ENCODE data around the gene FAAP20.

The FAAP20 gene

GRCh38 chr1:2155788-2156187, 38.8 kb downstream of the FAAP20 start:
- Histone ChIP-seq H3K4me3 (replicated peaks; ENCODE audit: low read depth, low read length) (no peak overlapping the region), H3K27me3 (replicated peaks; ENCODE audit: control insufficient read depth, insufficient read depth, low read length) (no peaks in the 10 kb centered on the region), H3K36me3 (ENCODE audit: control insufficient read depth, insufficient read depth, low read length) (no peaks in the 10 kb centered on the region)
- TF ChIP-seq, protein P1, sequence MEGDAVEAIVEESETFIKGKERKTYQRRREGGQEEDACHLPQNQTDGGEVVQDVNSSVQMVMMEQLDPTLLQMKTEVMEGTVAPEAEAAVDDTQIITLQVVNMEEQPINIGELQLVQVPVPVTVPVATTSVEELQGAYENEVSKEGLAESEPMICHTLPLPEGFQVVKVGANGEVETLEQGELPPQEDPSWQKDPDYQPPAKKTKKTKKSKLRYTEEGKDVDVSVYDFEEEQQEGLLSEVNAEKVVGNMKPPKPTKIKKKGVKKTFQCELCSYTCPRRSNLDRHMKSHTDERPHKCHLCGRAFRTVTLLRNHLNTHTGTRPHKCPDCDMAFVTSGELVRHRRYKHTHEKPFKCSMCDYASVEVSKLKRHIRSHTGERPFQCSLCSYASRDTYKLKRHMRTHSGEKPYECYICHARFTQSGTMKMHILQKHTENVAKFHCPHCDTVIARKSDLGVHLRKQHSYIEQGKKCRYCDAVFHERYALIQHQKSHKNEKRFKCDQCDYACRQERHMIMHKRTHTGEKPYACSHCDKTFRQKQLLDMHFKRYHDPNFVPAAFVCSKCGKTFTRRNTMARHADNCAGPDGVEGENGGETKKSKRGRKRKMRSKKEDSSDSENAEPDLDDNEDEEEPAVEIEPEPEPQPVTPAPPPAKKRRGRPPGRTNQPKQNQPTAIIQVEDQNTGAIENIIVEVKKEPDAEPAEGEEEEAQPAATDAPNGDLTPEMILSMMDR (IDR thresholded peaks at IDR 0.05; ENCODE audit: insufficient read depth, low read length, poor library complexity, severe bottlenecking) = no peak
- DNase-seq (ENCODE audit: extremely low read depth, insufficient read length) = no peak

- no peaks in the 10 kb centered on the region for H3K36me3 ChIP-seq (ENCODE audit: control insufficient read depth, insufficient read depth, low read length)
Observed at GRCh38 chr1:2155147-2155598, 39.4 kb downstream of the FAAP20 start.

DNA sequence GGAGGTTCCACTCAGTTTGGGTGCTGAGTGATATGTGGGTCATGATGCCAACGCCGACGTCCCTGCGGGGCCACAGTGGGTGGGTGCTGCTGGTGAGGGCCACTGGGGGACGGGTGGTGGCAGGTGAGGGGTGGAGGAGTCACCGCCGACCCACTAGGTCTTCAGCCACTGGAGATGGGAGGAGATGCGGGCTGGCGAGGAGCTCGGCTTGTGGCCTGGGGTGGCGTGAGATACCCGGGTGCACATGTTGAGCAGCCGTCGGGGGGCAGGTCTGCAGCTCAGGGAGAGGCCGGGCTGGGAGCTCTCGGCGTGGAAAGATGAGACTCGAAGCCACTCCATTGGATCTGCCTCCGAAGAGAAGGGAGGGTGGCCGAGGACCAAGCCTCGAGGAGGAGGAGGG, 40.5 kb downstream of the FAAP20 start:
- no peak overlapping the region for H3K4me3 ChIP-seq (replicated peaks; ENCODE audit: low read depth, low read length)
- TF ChIP-seq, protein P1 (IDR thresholded peaks at IDR 0.05; ENCODE audit: insufficient read depth, low read length, poor library complexity, severe bottlenecking) = no peak
- H3K27me3 ChIP-seq (replicated peaks; ENCODE audit: control insufficient read depth, insufficient read depth, low read length) = no peaks in the 10 kb centered on the region
- no peak for DNase-seq (ENCODE audit: extremely low read depth, insufficient read length)
- H3K36me3 ChIP-seq (ENCODE audit: control insufficient read depth, insufficient read depth, low read length) = no peaks in the 10 kb centered on the region

More at GRCh38 chr1:2155147-2155598, 39.4 kb downstream of the FAAP20 start:
- TF ChIP-seq, protein P1 (IDR thresholded peaks at IDR 0.05; ENCODE audit: insufficient read depth, low read length, poor library complexity, severe bottlenecking) = no peak
- Histone ChIP-seq H3K4me3 (replicated peaks; ENCODE audit: low read depth, low read length) (no peak overlapping the region), H3K27me3 (replicated peaks; ENCODE audit: control insufficient read depth, insufficient read depth, low read length) (no peaks in the 10 kb centered on the region)
- DNase-seq (ENCODE audit: extremely low read depth, insufficient read length) = no peak

GRCh38 chr1:2152954-2153353, 41.6 kb downstream of the FAAP20 start:
- no peak for DNase-seq (ENCODE audit: extremely low read depth, insufficient read length)
- TF ChIP-seq, protein P1 (IDR thresholded peaks at IDR 0.05; ENCODE audit: insufficient read depth, low read length, poor library complexity, severe bottlenecking) = no peak
- no peaks in the 10 kb centered on the region for H3K36me3 ChIP-seq (ENCODE audit: control insufficient read depth, insufficient read depth, low read length)
- no peak overlapping the region for H3K4me3 ChIP-seq (replicated peaks; ENCODE audit: low read depth, low read length)
- H3K27me3 ChIP-seq (replicated peaks; ENCODE audit: control insufficient read depth, insufficient read depth, low read length) = no peaks in the 10 kb centered on the region

- no peaks in the 10 kb centered on the region for H3K36me3 ChIP-seq (ENCODE audit: control insufficient read depth, insufficient read depth, low read length)
- TF ChIP-seq, protein P1 (IDR thresholded peaks at IDR 0.05; ENCODE audit: insufficient read depth, low read length, poor library complexity, severe bottlenecking) = no peak
- H3K27me3 ChIP-seq (replicated peaks; ENCODE audit: control insufficient read depth, insufficient read depth, low read length) = no peaks in the 10 kb centered on the region
- H3K4me3 ChIP-seq (replicated peaks; ENCODE audit: low read depth, low read length) = no peak overlapping the region
- no peak for DNase-seq (ENCODE audit: extremely low read depth, insufficient read length)
Observed at GRCh38 chr1:2151911-2152310, 42.7 kb downstream of the FAAP20 start.

DNA sequence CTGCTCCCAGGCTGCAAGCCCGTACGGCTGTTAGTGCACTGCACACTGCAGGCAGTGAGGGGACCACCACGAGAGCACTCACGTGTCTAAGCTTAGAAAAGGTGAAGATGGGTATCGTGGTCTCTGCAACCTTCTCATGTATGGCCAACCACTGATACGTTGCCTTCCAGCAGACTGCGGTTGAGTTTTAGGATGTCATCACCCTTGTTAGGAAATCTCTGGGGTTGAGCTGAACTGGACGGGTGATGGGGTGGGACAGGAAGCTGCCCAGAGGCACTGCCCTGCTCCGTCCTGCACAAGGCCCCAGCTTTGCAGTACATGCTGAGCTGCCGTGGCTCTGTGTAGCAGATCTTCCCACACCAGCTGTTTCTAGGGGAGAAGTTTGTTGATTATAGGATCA, 43.3 kb downstream of the FAAP20 start:
- no peaks in the 10 kb centered on the region for H3K27me3 ChIP-seq (replicated peaks; ENCODE audit: control insufficient read depth, insufficient read depth, low read length)

More for the DNA sequence above, 43.3 kb downstream of the FAAP20 start:
- DNase-seq (ENCODE audit: extremely low read depth, insufficient read length) = no peak
- H3K36me3 ChIP-seq (ENCODE audit: control insufficient read depth, insufficient read depth, low read length) = no peaks in the 10 kb centered on the region
- TF ChIP-seq, protein P1 (IDR thresholded peaks at IDR 0.05; ENCODE audit: insufficient read depth, low read length, poor library complexity, severe bottlenecking) = no peak
- H3K4me3 ChIP-seq (replicated peaks; ENCODE audit: low read depth, low read length) = no peak overlapping the region

Data from GM06990 (cell line).